B cell (primary cell): Measurements from ENCODE around the gene ZNF598. TPM values are rescaled to one million over a fixed set of nuclear protein-coding genes. Genes with fewer than 3 reads are reported as not detected.

ENCODE experiments used
- ATAC-seq: fragments of 200-7000 bp; cut with Tn5 transposase; one replicate; pipeline ENCODE4 v1.10.0; 2021; ENCODE audit warnings: low read depth, mild to moderate bottlenecking, moderate number of reproducible peaks, moderate library complexity
- CTCF ChIA-PET: fragments of 350-600 bp; sonication (Branson Sonifier 250); formaldehyde crosslinking; loops from one replicate; lab custom pipeline; 2021; ENCODE audit warnings: antibody characterized with exemption, inconsistent platforms; lab: Charles Lee
- POLR2A ChIA-PET: fragments of 350-600 bp; sonication (Branson Sonifier 250); formaldehyde crosslinking; loops from one replicate; lab custom pipeline; 2021; ENCODE audit warnings: antibody characterized with exemption; lab: Charles Lee
- DNase-seq: peaks from one replicate; pipeline ENCODE4 v3.0.0; 2013
- H2AFZ ChIP-seq: 2 replicates; pipeline ENCODE4 v1.6.1; 2012; ENCODE audit warnings: mild to moderate bottlenecking, low read depth, low read length; ENCODE audit not compliant: insufficient read depth, poor library complexity, severe bottlenecking
- H3K27ac ChIP-seq, 2 donors: 1 replicate in 1 of 2; 2 replicates in 1 of 2; pipeline ENCODE4 v1.5.1; 2012 to 2013; ENCODE audit warnings: low read length in 2 of 2, mild to moderate bottlenecking in 2 of 2, moderate library complexity in 1 of 2
- H3K27me3 ChIP-seq, 4 experiments: fragments of 200-600 bp in 1 of 4; sonication (generic) in 1 of 4; replicated peaks in 1 of 4; 1 replicate in 2 of 4; 2 replicates in 2 of 4; pipeline versions ENCODE4 v1.6.1 to v1.7.0; 2013 to 2016; ENCODE audit warnings: low read length in 3 of 4, mild to moderate bottlenecking in 2 of 4, mixed read lengths in 1 of 4, moderate library complexity in 1 of 4; ENCODE audit not compliant: insufficient read depth in 4 of 4, control insufficient read depth in 3 of 4; ENCODE audit errors: control extremely low read depth in 1 of 4
- H3K36me3 ChIP-seq, 2 experiments: replicated peaks in 1 of 2; 1 replicate in 1 of 2; 2 replicates in 1 of 2; pipeline versions ENCODE4 v1.6.1 to v1.7.1; 2013; ENCODE audit warnings: low read length in 1 of 2; ENCODE audit not compliant: insufficient read depth in 2 of 2, control insufficient read depth in 1 of 2; ENCODE audit errors: control extremely low read depth in 1 of 2, extremely low read depth in 1 of 2
- H3K4me1 ChIP-seq, 2 donors: fragments of 200-600 bp in 1 of 2; sonication (generic) in 1 of 2; 1 replicate in 1 of 2; 2 replicates in 1 of 2; pipeline versions ENCODE4 v1.5.1 to v1.6.1; 2013 to 2017; ENCODE audit warnings: low read length in 2 of 2; ENCODE audit not compliant: control insufficient read depth in 2 of 2, insufficient read depth in 2 of 2
- H3K4me2 ChIP-seq: replicated peaks from 2 replicates; pipeline ENCODE3; 2012; ENCODE audit warnings: mild to moderate bottlenecking, low read depth, low read length; ENCODE audit not compliant: poor library complexity, severe bottlenecking
- H3K4me3 ChIP-seq, 5 experiments: fragments of 200-600 bp in 1 of 5; sonication (generic) in 1 of 5; 1 replicate in 3 of 5; 2 replicates in 2 of 5; pipeline versions ENCODE4 v1.5.1 to v1.7.0; 2011 to 2016; ENCODE audit warnings: low read length in 4 of 5, mild to moderate bottlenecking in 4 of 5, low read depth in 2 of 5, control low read depth in 1 of 5, moderate library complexity in 1 of 5; ENCODE audit not compliant: insufficient read depth in 1 of 5; ENCODE audit errors: control extremely low read depth in 1 of 5, extremely low read depth in 1 of 5
- H3K79me2 ChIP-seq: fragments of 200-600 bp; sonication (generic); one replicate; pipeline ENCODE4 v1.6.0; 2016; ENCODE audit warnings: low read length; ENCODE audit not compliant: control insufficient read depth, insufficient read depth
- H3K9ac ChIP-seq: fragments of 200-600 bp; sonication (generic); 2 replicates; pipeline ENCODE4 v1.6.1; 2017; ENCODE audit warnings: mild to moderate bottlenecking, low read length, moderate library complexity
- H3K9me3 ChIP-seq, 3 donors: one replicate each; pipeline versions ENCODE4 v1.6.1 to v1.7.1; 2013; ENCODE audit warnings: low read length in 2 of 3; ENCODE audit not compliant: control insufficient read depth in 2 of 3, insufficient read depth in 1 of 3; ENCODE audit errors: control extremely low read depth in 1 of 3
- H4K20me1 ChIP-seq: 2 replicates; pipeline ENCODE4 v1.6.0; 2012; ENCODE audit warnings: mild to moderate bottlenecking, low read length; ENCODE audit not compliant: insufficient read depth, control insufficient read depth, poor library complexity, severe bottlenecking
- H3K27ac Mint-ChIP-seq: one replicate; pipeline ENCODE4 v1.8.0; 2021; ENCODE audit warnings: mixed read lengths
- H3K27me3 Mint-ChIP-seq: one replicate; pipeline ENCODE4 v1.8.0; 2021; ENCODE audit warnings: mixed read lengths
- H3K4me1 Mint-ChIP-seq: one replicate; pipeline ENCODE4 v1.8.0; 2021; ENCODE audit warnings: mixed read lengths
- H3K4me3 Mint-ChIP-seq: one replicate; pipeline ENCODE4 v1.8.0; 2021; ENCODE audit warnings: mixed read lengths
- H3K9me3 Mint-ChIP-seq: one replicate; pipeline ENCODE4 v1.8.0; 2022; ENCODE audit warnings: mixed read lengths; ENCODE audit not compliant: insufficient read depth
- EZH2 ChIP-seq: IDR thresholded peaks from 2 replicates; pipeline ENCODE4 v1.6.1; 2012; ENCODE audit warnings: borderline replicate concordance, low read depth, mild to moderate bottlenecking, moderate library complexity, low read length; ENCODE audit not compliant: insufficient read depth, poor library complexity, severe bottlenecking
- WGBS: methylation state at CpG from one replicate; pipeline ENCODE4 v1.1.5; 2013; ENCODE audit warnings: missing lambda C conversion rate; ENCODE audit not compliant: insufficient coverage; 5-methylcytosine and 5-hydroxymethylcytosine counted together
- intact Hi-C: fragments of 100-400 bp; cut with micrococcal nuclease; formaldehyde crosslinking; loops from one replicate; pipeline ENCODE4 v1.10.0; 2022
- polyA plus RNA-seq: library from polyadenylated mRNA; depleted of rRNA; stranded (reverse); fragments of >200 nt; gene quantifications from 2 replicates; pipeline ENCODE4 v1.2.3, GENCODE V29; 2012
- total RNA-seq, 2 donors: library from RNA; stranded (reverse); fragments of 120-200 nt in 1 of 2; gene quantifications; 1 replicate in 1 of 2; 2 replicates in 1 of 2; pipeline versions ENCODE4 v1.2.3 to v1.2.4, GENCODE V29; 2013 to 2022
- TF ChIP-seq, protein P1 (sequence below): fragments of 200-600 bp; IDR thresholded peaks from one replicate; pipeline ENCODE4 v1.8.0; 2022; ENCODE audit warnings: antibody characterized with exemption, mild to moderate bottlenecking

Gene ZNF598
- total and polyA plus RNA-seq, 2 donors (not counting 1 experiment from before 2014, with no cell fraction given): 49.5 to 61.5 TPM

DNA sequence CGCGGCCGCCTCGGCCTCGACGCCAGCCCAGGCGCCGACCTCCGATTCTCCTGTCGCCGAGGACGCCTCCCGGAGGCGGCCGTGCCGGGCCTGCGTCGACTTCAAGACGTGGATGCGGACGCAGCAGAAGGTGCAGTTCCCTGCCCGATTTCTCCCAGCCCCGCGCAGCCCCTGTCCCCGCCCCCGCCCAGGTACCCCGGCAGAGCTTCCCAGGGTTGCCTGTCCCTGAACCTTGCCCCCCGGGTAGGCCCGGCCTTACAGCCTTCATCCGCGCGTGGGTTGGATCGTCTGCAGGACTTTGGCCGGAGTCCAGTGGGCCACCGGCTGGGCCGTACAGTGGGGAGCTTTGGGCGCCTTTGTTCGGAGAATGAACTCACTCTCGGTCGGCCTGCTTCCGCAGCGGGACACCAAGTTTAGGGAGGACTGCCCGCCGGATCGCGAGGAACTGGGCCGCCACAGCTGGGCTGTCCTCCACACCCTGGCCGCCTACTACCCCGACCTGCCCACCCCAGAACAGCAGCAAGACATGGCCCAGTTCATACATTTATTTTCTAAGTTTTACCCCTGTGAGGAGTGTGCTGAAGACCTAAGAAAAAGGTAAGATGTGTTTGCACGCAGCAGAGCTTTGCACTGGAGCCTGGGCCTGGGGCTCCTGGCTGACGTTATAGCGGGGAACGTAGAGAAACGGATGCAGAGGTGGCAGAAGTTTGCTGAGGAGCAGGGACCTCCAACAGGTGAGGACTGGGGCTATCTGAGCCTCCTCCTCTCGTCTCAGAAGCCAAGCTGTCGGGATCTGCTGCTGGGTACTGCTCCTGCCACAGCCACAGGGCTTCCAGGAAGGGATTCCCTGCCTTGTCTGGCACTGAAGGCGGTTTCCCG is 25.0 kb downstream of the ZNF598 start:
- Histone ChIP-seq H2AFZ (peak overlapping the region; percentile 88), H3K27ac (peak overlapping the region; percentile 10 to 66), H3K9ac (peak overlapping the region; percentile 76), H3K36me3 (peaks cover 0 to 10% of the 10 kb centered on the region in 2 experiments), H4K20me1 (no peaks in the 10 kb centered on the region), H3K79me2 (no peaks in the 10 kb centered on the region), H3K4me2 (peak overlapping the region; percentile 98), H3K4me1 (peaks cover 16 to 38% of the 10 kb centered on the region in 2 donors), H3K9me3 (peaks cover 0 to under 1% (median 0%) of the 10 kb centered on the region in 3 donors), H3K27me3 (peaks cover 0 to 34% (median 19%) of the 10 kb centered on the region in 4 experiments), H3K4me3 (peak overlapping the region; percentile 3 to 78 (median 62))
- H3K4me1 Mint-ChIP-seq: peaks cover 33% of the 10 kb centered on the region
- H3K27me3 Mint-ChIP-seq: peaks cover 6% of the 10 kb centered on the region
- 16% methylated on average over 56 of the region's 58 CpGs for WGBS
- peak overlapping the region; percentile 88 for H3K4me3 Mint-ChIP-seq
- intact Hi-C loops: loop anchor here (1.0 kb wide), 1 partner anchor 25 kb away; the partner anchor contains the start of gene ZNF598
- POLR2A ChIA-PET: interaction anchor here (0.7 to 3.5 kb wide), 7 partner anchors 13 to 504 kb away, joined by 3 to 15 read pairs (median 4); partner anchors contain the start of genes RPS2 and TBL3
- ATAC-seq (peak; percentile 13), DNase-seq (no peak)
- H3K9me3 Mint-ChIP-seq: no peaks in the 10 kb centered on the region
- H3K27ac Mint-ChIP-seq: peak overlapping the region; percentile 61
- CTCF ChIA-PET: interaction anchor here (0.6 to 1.4 kb wide), 4 partner anchors 11 to 331 kb away, joined by 3 to 4 read pairs (median 4); partner anchors contain the start of genes RPS2 and TBL3
- TF ChIP-seq, protein P1, sequence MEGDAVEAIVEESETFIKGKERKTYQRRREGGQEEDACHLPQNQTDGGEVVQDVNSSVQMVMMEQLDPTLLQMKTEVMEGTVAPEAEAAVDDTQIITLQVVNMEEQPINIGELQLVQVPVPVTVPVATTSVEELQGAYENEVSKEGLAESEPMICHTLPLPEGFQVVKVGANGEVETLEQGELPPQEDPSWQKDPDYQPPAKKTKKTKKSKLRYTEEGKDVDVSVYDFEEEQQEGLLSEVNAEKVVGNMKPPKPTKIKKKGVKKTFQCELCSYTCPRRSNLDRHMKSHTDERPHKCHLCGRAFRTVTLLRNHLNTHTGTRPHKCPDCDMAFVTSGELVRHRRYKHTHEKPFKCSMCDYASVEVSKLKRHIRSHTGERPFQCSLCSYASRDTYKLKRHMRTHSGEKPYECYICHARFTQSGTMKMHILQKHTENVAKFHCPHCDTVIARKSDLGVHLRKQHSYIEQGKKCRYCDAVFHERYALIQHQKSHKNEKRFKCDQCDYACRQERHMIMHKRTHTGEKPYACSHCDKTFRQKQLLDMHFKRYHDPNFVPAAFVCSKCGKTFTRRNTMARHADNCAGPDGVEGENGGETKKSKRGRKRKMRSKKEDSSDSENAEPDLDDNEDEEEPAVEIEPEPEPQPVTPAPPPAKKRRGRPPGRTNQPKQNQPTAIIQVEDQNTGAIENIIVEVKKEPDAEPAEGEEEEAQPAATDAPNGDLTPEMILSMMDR: no peak
- TF ChIP-seq EZH2: no peak
